Measurements from ENCODE around the gene LEFTY1.

The LEFTY1 gene

GRCh38 chr1:225852413-225853124 lies 36.4 kb downstream of the LEFTY1 start:
- TF ChIP-seq ZFX (IDR thresholded peaks at IDR 0.05; ENCODE audit: borderline replicate concordance): no peak
- TF ChIP-seq CTCF (IDR thresholded peaks at IDR 0.05): no peak

GRCh38 chr1:225851805-225852204 lies 37.1 kb downstream of the LEFTY1 start:
- TF ChIP-seq ZFX (IDR thresholded peaks at IDR 0.05; ENCODE audit: borderline replicate concordance): no peak
- no peak for TF ChIP-seq CTCF (IDR thresholded peaks at IDR 0.05)
- H3K27ac ChIP-seq: no peak overlapping the region

More at GRCh38 chr1:225852413-225853124, 36.4 kb downstream of the LEFTY1 start:
- no peak overlapping the region for H3K27ac ChIP-seq

GRCh38 chr1:225850370-225850769 lies 38.6 kb downstream of the LEFTY1 start:
- no peak for TF ChIP-seq CTCF (IDR thresholded peaks at IDR 0.05)
- TF ChIP-seq ZFX (IDR thresholded peaks at IDR 0.05; ENCODE audit: borderline replicate concordance): no peak
- no peak overlapping the region for H3K27ac ChIP-seq

- H3K27ac ChIP-seq: no peak overlapping the region
- TF ChIP-seq CTCF (IDR thresholded peaks at IDR 0.05): no peak
- TF ChIP-seq ZFX (IDR thresholded peaks at IDR 0.05; ENCODE audit: borderline replicate concordance): no peak
Observed at GRCh38 chr1:225849925-225850324, 39.0 kb downstream of the LEFTY1 start.

GRCh38 chr1:225848030-225848955 lies 40.7 kb downstream of the LEFTY1 start:
- TF ChIP-seq ZFX (IDR thresholded peaks at IDR 0.05; ENCODE audit: borderline replicate concordance): no peak
- no peak for TF ChIP-seq CTCF (IDR thresholded peaks at IDR 0.05)
- no peak overlapping the region for H3K27ac ChIP-seq

- TF ChIP-seq ZFX (IDR thresholded peaks at IDR 0.05; ENCODE audit: borderline replicate concordance): no peak
- no peak for TF ChIP-seq CTCF (IDR thresholded peaks at IDR 0.05)
- H3K27ac ChIP-seq: no peak overlapping the region
Observed at GRCh38 chr1:225847610-225848009, 41.3 kb downstream of the LEFTY1 start.
